GM18867 (cell line): ENCODE data around the gene MAD2L1BP.

Experiments
- ATAC-seq: cut with Tn5 transposase; IDR thresholded peaks from one replicate; pipeline ENCODE4 v1.9.1; 2021; ENCODE audit warnings: mild to moderate bottlenecking, moderate library complexity; ENCODE audit not compliant: unreplicated experiment

Gene MAD2L1BP

GRCh38 chr6:43665376-43665775 lies 29.7 kb downstream of the MAD2L1BP start:
- no peak for ATAC-seq

DNA sequence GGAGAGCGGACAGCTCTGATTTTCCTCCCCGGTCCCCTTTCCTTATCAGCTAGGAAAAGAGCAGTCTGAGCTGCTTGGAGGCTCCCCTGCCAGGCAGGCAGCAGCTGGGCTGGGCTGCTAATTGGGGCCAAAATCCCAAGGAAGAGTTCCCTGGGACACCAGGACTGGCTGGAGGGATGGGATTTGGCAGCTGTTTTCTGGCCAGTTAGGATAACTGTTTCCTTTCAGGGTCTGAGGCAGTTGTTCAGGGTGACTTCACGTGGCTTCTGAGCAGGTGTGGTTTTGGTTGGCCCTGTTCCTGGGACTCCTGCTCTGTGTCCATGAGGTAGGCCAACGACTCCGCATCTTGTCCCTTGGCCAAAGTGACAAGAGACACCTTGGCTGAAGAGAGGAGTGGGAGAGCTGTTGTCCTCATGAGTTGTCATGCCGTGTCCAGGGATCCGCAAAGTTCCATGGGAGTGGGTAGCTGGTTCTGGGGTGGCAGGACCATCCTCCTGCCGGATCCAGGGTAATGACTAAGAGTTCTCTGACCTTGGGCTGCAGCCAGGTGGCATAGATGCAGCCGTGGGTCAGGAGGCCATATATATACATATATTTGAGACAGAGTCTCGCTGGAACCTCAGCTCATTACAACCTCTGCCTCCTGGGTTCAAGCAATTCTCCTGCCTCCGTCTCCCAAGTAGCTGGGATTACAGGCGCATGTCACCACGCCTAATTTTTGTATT lies 30.7 kb downstream of the MAD2L1BP start:
- no peak for ATAC-seq

GRCh38 chr6:43667245-43668150 lies 31.9 kb downstream of the MAD2L1BP start:
- peak; percentile 47 for ATAC-seq

GRCh38 chr6:43668151-43669028 lies 32.8 kb downstream of the MAD2L1BP start:
- no peak for ATAC-seq

GRCh38 chr6:43669050-43669921 lies 33.6 kb downstream of the MAD2L1BP start:
- no peak for ATAC-seq

GRCh38 chr6:43669922-43670622 lies 34.4 kb downstream of the MAD2L1BP start:
- ATAC-seq: no peak

DNA sequence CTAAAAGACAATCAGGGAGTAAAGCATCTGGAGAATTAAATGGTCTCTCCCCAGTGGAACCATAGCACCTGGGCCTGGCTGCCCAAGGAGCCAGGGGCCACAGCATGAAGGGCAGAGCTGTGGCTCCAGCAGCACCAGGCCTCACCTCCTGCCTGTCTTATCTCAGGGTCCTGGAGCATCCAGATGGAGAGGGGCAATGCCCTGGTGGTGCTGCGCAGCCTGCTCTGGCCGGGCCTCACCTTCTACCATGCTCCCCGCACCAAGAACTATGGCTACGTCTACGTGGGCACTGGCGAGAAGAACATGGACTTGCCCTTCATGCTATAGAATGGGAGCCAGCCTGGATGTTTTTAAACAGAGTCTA lies 35.0 kb downstream of the MAD2L1BP start:
- no peak for ATAC-seq

DNA sequence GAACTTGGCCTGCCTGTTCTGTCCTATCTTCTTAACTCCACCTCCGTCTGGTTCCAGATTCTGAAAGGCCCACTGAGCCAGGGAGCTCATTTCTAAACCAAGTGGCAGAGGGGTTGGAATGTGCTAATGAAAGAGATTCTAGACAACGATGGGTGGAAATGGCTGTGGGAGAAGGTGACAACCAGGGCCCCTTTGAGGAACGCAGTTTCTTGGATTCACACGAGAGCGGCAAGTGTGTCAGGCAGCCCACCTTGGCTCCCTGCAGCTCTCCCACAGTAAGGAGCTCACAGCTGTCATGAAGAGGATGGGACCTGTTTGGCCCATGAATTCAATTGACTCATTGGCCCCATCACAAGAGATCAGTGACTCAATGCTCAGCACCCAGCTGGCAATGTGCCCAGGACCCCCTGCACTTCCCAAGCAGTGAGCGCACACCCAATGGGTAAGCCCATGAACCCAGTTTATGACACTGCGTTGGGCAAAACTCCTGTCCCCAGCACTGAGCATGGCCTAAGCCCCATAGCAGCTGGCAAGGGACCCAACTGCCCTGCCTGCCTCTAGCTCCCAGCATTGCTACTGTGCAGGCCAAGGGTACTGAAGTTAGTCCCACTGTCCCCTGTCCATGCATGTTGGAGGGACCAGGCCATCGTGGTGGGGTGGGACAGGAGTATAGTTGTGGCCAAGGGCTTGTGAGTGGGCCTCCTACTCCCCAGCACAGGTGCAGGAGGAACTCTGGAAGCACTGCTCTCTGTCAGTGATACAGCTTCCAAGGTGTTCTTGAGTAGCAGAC lies 35.6 kb downstream of the MAD2L1BP start:
- ATAC-seq: no peak

DNA sequence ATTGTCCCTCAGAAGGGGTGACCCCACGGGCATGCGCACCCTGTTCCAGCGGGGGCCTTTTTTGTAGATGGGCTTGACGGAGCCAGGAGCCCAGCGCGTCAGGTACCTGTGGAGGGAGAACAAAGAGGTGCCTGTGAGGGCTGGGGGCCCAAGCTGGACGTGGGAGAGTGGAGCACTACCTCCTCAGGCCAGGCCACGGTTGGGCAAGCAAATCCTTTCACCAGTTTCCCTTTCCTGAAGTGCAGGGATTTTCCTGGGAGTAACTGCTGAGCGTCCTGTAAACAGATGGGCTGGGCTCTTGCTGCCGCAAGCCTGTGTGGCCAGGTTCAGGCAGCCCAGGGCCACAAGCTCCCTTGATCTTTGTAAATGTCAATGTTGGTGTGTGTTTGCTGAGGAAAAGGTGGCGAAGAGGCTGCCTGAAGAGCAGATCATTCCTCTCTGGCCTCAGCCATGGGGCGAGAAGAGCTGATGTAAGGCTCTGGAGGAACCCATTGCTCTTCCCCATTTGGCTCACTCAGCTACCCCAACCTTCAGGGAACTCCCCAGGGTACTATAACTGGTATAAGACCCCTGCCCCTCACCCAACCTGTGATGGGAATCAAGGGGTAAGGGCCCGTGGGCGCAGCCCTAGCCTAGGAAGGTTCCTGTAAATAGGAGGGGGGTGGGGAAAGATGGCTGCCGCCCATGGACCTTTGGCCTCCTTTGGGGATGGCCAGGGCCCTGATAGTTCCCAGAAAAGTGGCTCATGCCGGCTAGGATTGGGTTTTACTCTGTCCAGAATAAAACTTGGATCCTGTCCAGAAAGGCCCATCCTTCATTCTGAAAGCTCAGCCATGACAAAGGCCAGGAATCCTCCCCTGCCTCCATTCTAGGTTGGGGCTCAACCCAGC lies 36.4 kb downstream of the MAD2L1BP start:
- no peak for ATAC-seq

GRCh38 chr6:43673444-43674084 lies 37.9 kb downstream of the MAD2L1BP start:
- no peak for ATAC-seq

DNA sequence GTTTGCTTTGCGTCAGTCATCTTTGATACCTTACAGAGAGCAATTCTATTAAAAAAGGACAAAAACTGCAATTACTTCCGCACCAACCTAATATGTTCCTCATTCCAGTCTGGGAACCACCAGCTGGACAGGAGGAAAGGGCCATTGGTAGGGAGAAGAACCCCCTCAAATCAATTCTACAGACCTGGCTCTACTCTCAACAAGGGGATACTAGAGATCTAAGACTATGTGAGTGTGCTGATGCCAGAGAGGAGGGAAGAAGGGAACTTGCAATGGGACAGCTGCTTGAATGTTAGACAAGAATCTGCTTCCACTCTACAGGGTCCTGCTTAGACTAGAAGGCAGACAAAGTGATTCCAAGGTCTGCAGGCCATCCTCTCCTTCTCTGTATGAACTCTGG lies 38.7 kb downstream of the MAD2L1BP start:
- no peak for ATAC-seq

DNA sequence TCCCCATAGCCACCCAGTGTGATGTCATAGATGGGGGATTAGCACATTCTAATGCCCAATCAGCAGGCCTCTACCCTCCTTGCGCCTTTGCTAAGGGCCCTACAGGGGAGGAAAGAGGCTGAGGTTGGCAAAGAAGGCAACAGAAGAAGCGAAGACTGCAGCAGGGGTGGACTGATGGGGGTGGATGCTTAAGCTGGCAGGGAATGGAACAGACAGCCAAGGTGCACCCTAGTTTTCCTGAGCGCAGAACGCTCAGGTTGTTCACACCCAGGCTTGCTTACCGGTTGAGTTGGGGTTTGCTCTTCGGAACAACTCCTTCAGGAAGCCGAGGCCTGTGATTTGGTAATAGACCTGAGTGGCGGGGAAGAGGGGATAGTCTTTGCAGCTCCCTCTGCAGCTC lies 39.3 kb downstream of the MAD2L1BP start:
- no peak for ATAC-seq

- no peak for ATAC-seq
These were observed 41.4 kb downstream of the MAD2L1BP start for GRCh38 chr6:43676962-43677606.

DNA sequence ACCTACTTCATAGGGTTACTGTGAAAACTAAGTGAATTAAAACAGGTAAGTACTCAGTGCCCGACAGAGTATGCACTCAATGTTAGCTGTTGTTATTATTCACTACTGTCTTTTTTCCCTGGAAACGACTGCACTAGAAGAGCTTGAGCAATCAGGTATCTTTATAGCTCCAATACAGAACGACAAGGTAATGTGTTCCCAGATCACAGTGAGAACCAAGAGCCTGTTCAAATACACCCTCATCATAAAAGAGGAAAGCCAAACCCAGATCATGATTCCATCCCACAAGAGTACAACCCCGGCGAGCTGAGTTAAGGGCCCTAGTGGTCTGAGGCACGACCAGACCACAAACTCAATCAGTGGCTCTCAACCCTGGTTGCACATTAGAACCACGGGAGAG lies 42.1 kb downstream of the MAD2L1BP start:
- no peak for ATAC-seq

- no peak for ATAC-seq
These were observed 42.7 kb downstream of the MAD2L1BP start for GRCh38 chr6:43678341-43678740.

GRCh38 chr6:43679057-43679456 lies 43.4 kb downstream of the MAD2L1BP start:
- no peak for ATAC-seq
